SK-N-SH (cell line): ENCODE results near the gene SPOCK1. TPM values are rescaled to one million over a fixed set of nuclear protein-coding genes. Genes with fewer than 3 reads are reported as not detected.

Source experiments
- CTCF ChIA-PET: fragments of 300-600, 350-600 bp; formaldehyde crosslinking; extraction: SDS; loops from one replicate; lab custom pipeline; 2021; lab: Yijun Ruan, JAX
- POLR2A ChIA-PET: fragments of 350-600 bp; sonication (Branson Sonifier 250); formaldehyde crosslinking; extraction: SDS; loops from one replicate; lab custom pipeline; 2020; ENCODE audit warnings: antibody characterized with exemption, inconsistent platforms; lab: Yijun Ruan, JAX
- DNase-seq: peaks from one replicate; pipeline ENCODE4 v3.0.0; 2012
- H2AFZ ChIP-seq: fragments of 200-600 bp; sonication (generic); 2 replicates; pipeline ENCODE4 v1.8.1; 2016; ENCODE audit warnings: antibody characterized with exemption, mild to moderate bottlenecking, low read depth
- H3F3A ChIP-seq: fragments of 200-600 bp; sonication (generic); replicated peaks from 2 replicates; pipeline ENCODE3; 2016; ENCODE audit warnings: antibody characterized with exemption, mild to moderate bottlenecking; ENCODE audit not compliant: insufficient read depth
- H3K27ac ChIP-seq, 2 experiments: fragments of 200-500 bp in 1 of 2; fragments of 200-600 bp in 1 of 2; sonication (Bioruptor generic) in 1 of 2; sonication (generic), shearing (Covaris generic) in 1 of 2; 2 replicates each; pipeline versions ENCODE4 v1.5.1 to v1.6.1; 2014 to 2016; ENCODE audit warnings: low read depth in 2 of 2, inconsistent platforms in 1 of 2, low read length in 1 of 2, mild to moderate bottlenecking in 1 of 2, mixed read lengths in 1 of 2
- H3K27me3 ChIP-seq: fragments of 200-600 bp; sonication (generic), shearing (Covaris generic); 2 replicates; pipeline ENCODE4 v1.6.1; 2016; ENCODE audit warnings: mixed run types; ENCODE audit not compliant: insufficient read depth
- H3K36me3 ChIP-seq, 2 experiments: fragments of 200-500 bp in 1 of 2; fragments of 200-600 bp in 1 of 2; sonication (Bioruptor generic) in 1 of 2; sonication (generic) in 1 of 2; replicated peaks in 1 of 2; 2 replicates each; pipeline versions ENCODE3 to v1.5.1; 2014 to 2016; ENCODE audit warnings: low read length in 1 of 2, mild to moderate bottlenecking in 1 of 2; ENCODE audit not compliant: insufficient read depth in 2 of 2, control insufficient read depth in 1 of 2
- H3K4me1 ChIP-seq, 2 experiments: fragments of 200-500 bp in 1 of 2; fragments of 200-600 bp in 1 of 2; sonication (Bioruptor generic) in 1 of 2; sonication (generic), shearing (Covaris generic) in 1 of 2; 2 replicates each; pipeline versions ENCODE4 v1.5.1 to v1.6.1; 2014 to 2016; ENCODE audit warnings: low read depth in 1 of 2, low read length in 1 of 2, mixed run types in 1 of 2; ENCODE audit not compliant: insufficient read depth in 2 of 2, control insufficient read depth in 1 of 2
- H3K4me2 ChIP-seq: fragments of 200-600 bp; sonication (generic), shearing (Covaris generic); 2 replicates; pipeline ENCODE4 v1.6.1; 2017; ENCODE audit warnings: mixed run types
- H3K4me3 ChIP-seq, 2 experiments: fragments of 200-500 bp in 1 of 2; fragments of 200-600 bp in 1 of 2; sonication (Bioruptor generic) in 1 of 2; sonication (generic), shearing (Covaris generic) in 1 of 2; 2 replicates each; pipeline versions ENCODE4 v1.5.1 to v1.8.1; 2014 to 2016; ENCODE audit warnings: low read depth in 2 of 2, inconsistent platforms in 1 of 2, low read length in 1 of 2, mild to moderate bottlenecking in 1 of 2, mixed read lengths in 1 of 2, moderate library complexity in 1 of 2
- H3K79me2 ChIP-seq: fragments of 200-600 bp; sonication (generic); 2 replicates; pipeline ENCODE4 v1.8.1; 2017; ENCODE audit warnings: mild to moderate bottlenecking; ENCODE audit not compliant: insufficient read depth
- H3K9ac ChIP-seq: fragments of 200-600 bp; sonication (generic); 2 replicates; pipeline ENCODE4 v1.6.1; 2017; ENCODE audit warnings: mixed run types
- H3K9me2 ChIP-seq: fragments of 200-600 bp; sonication (generic); 2 replicates; pipeline ENCODE4 v1.6.1; 2017; ENCODE audit warnings: mixed run types
- H3K9me3 ChIP-seq: fragments of 200-600 bp; sonication (generic); 2 replicates; pipeline ENCODE4 v1.6.1; 2017; ENCODE audit warnings: mixed run types, mild to moderate bottlenecking, moderate library complexity
- H4K20me1 ChIP-seq: fragments of 200-600 bp; sonication (generic); 2 replicates; pipeline ENCODE4 v1.6.1; 2017; ENCODE audit warnings: mild to moderate bottlenecking, mixed run types; ENCODE audit not compliant: insufficient read depth
- CHD2 ChIP-seq: fragments of 150-350 bp; IDR thresholded peaks from 2 replicates; pipeline ENCODE4 v1.6.1; 2018; ENCODE audit warnings: low read length; ENCODE audit not compliant: partially characterized antibody
- ELF1 ChIP-seq: IDR thresholded peaks from 2 replicates; pipeline ENCODE4 v1.4.0; 2012
- EZH2phosphoT487 ChIP-seq: fragments of 200-600 bp; sonication (generic); IDR thresholded peaks from 2 replicates; pipeline ENCODE4 v1.6.1; 2017; ENCODE audit warnings: low read depth, mixed run types, mild to moderate bottlenecking, antibody characterized with exemption, moderate library complexity, borderline replicate concordance
- FOXM1 ChIP-seq: IDR thresholded peaks from 2 replicates; pipeline ENCODE4 v1.4.0; 2012; ENCODE audit warnings: low read depth, mild to moderate bottlenecking
- GABPA ChIP-seq: IDR thresholded peaks from 2 replicates; pipeline ENCODE4 v1.4.0; 2012; ENCODE audit warnings: low read depth, mild to moderate bottlenecking
- GATA2 ChIP-seq: sonication (generic); formaldehyde crosslinking; IDR thresholded peaks from 2 replicates; pipeline ENCODE4 v1.5.0; 2020; ENCODE audit warnings: mild to moderate bottlenecking, missing genetic modification reagents
- JUND ChIP-seq: IDR thresholded peaks from 2 replicates; pipeline ENCODE4 v1.4.0; 2012
- MEF2A ChIP-seq: IDR thresholded peaks from 2 replicates; pipeline ENCODE4 v1.4.0; 2012; ENCODE audit warnings: low read depth, borderline replicate concordance
- MXI1 ChIP-seq: IDR thresholded peaks from 2 replicates; pipeline ENCODE4 v1.6.1; 2012; ENCODE audit warnings: mild to moderate bottlenecking, low read depth, low read length, improper control_type of control experiment
- RAD21 ChIP-seq: IDR thresholded peaks from 2 replicates; pipeline ENCODE4 v1.6.1; 2012; ENCODE audit warnings: mild to moderate bottlenecking, low read length
- RCOR1 ChIP-seq: fragments of 150-350 bp; IDR thresholded peaks from 2 replicates; pipeline ENCODE4 v1.6.1; 2017; ENCODE audit warnings: antibody characterized with exemption, low read length
- RFX5 ChIP-seq: IDR thresholded peaks from 2 replicates; pipeline ENCODE4 v1.6.1; 2012; ENCODE audit warnings: mild to moderate bottlenecking, improper control_type of control experiment, low read length
- RXRA ChIP-seq: IDR thresholded peaks from 2 replicates; pipeline ENCODE4 v1.4.0; 2012; ENCODE audit warnings: low read depth, mild to moderate bottlenecking, borderline replicate concordance
- SMC3 ChIP-seq: IDR thresholded peaks from 2 replicates; pipeline ENCODE4 v1.6.1; 2012; ENCODE audit warnings: low read depth, low read length, improper control_type of control experiment
- TAF1 ChIP-seq: IDR thresholded peaks from 2 replicates; pipeline ENCODE4 v1.6.1; 2012; ENCODE audit warnings: low read depth, mild to moderate bottlenecking, low read length, moderate library complexity, borderline replicate concordance
- TCF12 ChIP-seq: IDR thresholded peaks from 2 replicates; pipeline ENCODE4 v1.4.0; 2012
- TEAD4 ChIP-seq: IDR thresholded peaks from 2 replicates; pipeline ENCODE4 v1.4.0; 2012; ENCODE audit warnings: mild to moderate bottlenecking, borderline replicate concordance; ENCODE audit not compliant: insufficient read depth
- WGBS: methylation state at CpG from one replicate; pipeline ENCODE4 v1.1.6; 2017; ENCODE audit warnings: low lambda C conversion rate; 5-methylcytosine and 5-hydroxymethylcytosine counted together
- polyA plus RNA-seq, 3 experiments: library from polyadenylated mRNA; depleted of rRNA; stranded (reverse); fragments of >200 nt; gene quantifications; 2 replicates each; pipeline ENCODE4 v1.2.3, GENCODE V29; 2012
- TF ChIP-seq, protein P1 (sequence below): fragments of 150-350 bp; IDR thresholded peaks from 2 replicates; pipeline ENCODE4 v1.6.1; 2017; ENCODE audit warnings: antibody characterized with exemption, low read length, low read depth, borderline replicate concordance
- TF ChIP-seq, protein P2 (sequence below): IDR thresholded peaks from 2 replicates; pipeline ENCODE4 v1.4.0; 2012; ENCODE audit warnings: low read depth, borderline replicate concordance
- TF ChIP-seq, protein P3 (sequence below): IDR thresholded peaks from 2 replicates; pipeline ENCODE4 v1.4.0; 2012; ENCODE audit warnings: low read depth, borderline replicate concordance
- TF ChIP-seq, protein P4 (sequence below): IDR thresholded peaks from 2 replicates; pipeline ENCODE4 v1.6.1; 2012; ENCODE audit warnings: mild to moderate bottlenecking, low read depth, low read length, moderate library complexity

Gene SPOCK1
- polyA plus RNA-seq, 1 of the 3 experiments (the other 2 are of a cell fraction), result 11.3 TPM

DNA sequence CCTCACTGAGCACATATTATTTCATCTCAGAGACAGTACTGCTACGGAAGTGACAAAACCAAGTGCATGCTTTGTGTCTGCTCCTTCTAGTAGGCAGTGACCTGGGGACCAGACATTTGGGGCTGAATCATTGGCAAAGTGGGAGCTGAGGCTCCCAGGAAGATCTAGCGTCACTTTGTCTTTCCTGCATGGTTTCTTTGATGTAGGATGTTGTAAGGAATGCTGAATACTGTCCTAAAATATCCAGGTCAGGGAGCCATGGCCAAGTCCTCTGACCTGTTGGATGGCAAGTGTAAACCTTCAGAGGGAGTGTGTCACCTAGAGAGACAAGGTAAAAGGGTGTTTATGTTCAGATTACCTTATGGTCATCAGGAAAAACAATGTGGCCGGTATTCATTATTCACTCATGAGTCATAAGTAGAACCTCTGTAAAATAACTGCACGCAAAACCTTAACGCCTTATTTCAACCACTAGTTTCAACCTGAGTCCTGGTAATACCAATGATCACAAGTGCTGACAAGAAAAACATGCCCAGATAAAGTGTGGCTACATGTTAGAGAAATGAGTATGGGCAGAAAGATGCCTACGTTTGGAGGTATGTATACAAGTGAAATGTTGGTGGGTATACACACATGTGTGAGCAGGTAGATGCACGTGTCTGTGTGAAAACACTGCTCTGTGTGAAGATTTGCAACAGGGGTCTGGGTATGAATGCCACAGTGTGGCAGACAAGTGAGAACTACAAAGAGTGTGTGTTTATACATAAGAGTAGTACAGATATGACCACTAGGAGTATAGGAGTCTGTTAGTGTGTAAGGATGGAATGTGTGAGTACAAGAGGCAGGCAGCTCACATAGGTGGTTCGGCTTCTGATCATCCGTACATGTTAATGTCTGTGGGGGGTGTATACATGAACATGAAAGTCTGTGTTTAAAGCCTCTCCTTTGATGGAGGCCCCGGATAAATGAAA is 263.9 kb downstream of the SPOCK1 start:
- Histone ChIP-seq H3K27ac (no peak overlapping the region), H4K20me1 (no peaks in the 10 kb centered on the region; the same call in 1 of the 2 replicates), H3K9me2 (no peaks in the 10 kb centered on the region), H2AFZ (no peak overlapping the region), H3K9ac (no peak overlapping the region), H3K27me3 (no peaks in the 10 kb centered on the region), H3K4me1 (peaks cover 0 to 16% of the 10 kb centered on the region in 2 experiments; a peak in 1 of 4 replicates), H3K79me2 (no peaks in the 10 kb centered on the region), H3F3A (no peaks in the 10 kb centered on the region), H3K4me3 (no peak overlapping the region), H3K36me3 (no peaks in the 10 kb centered on the region), H3K9me3 (no peaks in the 10 kb centered on the region), H3K4me2 (no peak overlapping the region)
- TF ChIP-seq, protein P1, sequence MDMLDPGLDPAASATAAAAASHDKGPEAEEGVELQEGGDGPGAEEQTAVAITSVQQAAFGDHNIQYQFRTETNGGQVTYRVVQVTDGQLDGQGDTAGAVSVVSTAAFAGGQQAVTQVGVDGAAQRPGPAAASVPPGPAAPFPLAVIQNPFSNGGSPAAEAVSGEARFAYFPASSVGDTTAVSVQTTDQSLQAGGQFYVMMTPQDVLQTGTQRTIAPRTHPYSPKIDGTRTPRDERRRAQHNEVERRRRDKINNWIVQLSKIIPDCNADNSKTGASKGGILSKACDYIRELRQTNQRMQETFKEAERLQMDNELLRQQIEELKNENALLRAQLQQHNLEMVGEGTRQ, result no peak
- TF ChIP-seq SMC3, result no peak
- TF ChIP-seq CHD2, result no peak
- TF ChIP-seq TEAD4, result no peak
- no peak for TF ChIP-seq RCOR1
- TF ChIP-seq, protein P2, sequence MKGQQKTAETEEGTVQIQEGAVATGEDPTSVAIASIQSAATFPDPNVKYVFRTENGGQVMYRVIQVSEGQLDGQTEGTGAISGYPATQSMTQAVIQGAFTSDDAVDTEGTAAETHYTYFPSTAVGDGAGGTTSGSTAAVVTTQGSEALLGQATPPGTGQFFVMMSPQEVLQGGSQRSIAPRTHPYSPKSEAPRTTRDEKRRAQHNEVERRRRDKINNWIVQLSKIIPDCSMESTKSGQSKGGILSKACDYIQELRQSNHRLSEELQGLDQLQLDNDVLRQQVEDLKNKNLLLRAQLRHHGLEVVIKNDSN, result no peak
- TF ChIP-seq FOXM1, result no peak
- TF ChIP-seq MXI1, result no peak
- 69% methylated on average over 10 of the region's 10 CpGs for WGBS
- DNase-seq, result no peak
- POLR2A ChIA-PET, result no interaction called here
- CTCF ChIA-PET, result interaction anchor here (0.7 kb wide), 1 partner anchor 15 kb away, joined by 4 read pairs; no protein-coding TSS in a partner anchor

DNA sequence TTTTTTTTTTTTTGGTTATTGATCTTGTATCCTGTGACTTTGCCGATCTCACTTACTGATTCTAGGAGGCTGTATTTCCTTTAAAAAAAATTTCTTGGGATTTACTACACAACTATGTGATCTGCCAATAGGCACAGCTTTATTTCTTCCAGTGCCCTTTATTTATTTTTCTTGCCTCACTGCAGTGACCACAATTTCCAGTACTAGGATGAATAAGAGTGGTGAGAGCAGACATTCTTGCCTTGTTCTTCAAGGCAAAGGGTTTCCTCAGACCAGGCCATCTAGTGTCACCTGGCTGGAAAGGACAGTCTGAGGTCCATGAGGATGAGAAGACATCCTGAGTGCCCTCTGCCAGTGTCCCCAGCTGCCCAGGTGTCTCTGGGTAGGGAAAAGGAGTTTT is 265.4 kb downstream of the SPOCK1 start:
- Histone ChIP-seq H4K20me1 (no peaks in the 10 kb centered on the region; the same call in 1 of the 2 replicates), H3K9ac (no peak overlapping the region), H3K79me2 (no peaks in the 10 kb centered on the region)
- TF ChIP-seq, protein P3, sequence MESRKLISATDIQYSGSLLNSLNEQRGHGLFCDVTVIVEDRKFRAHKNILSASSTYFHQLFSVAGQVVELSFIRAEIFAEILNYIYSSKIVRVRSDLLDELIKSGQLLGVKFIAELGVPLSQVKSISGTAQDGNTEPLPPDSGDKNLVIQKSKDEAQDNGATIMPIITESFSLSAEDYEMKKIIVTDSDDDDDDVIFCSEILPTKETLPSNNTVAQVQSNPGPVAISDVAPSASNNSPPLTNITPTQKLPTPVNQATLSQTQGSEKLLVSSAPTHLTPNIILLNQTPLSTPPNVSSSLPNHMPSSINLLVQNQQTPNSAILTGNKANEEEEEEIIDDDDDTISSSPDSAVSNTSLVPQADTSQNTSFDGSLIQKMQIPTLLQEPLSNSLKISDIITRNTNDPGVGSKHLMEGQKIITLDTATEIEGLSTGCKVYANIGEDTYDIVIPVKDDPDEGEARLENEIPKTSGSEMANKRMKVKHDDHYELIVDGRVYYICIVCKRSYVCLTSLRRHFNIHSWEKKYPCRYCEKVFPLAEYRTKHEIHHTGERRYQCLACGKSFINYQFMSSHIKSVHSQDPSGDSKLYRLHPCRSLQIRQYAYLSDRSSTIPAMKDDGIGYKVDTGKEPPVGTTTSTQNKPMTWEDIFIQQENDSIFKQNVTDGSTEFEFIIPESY, result no peak
- TF ChIP-seq SMC3 (no peak), GABPA (no peak), MEF2A (no peak), EZH2phosphoT487 (no peak), RXRA (no peak), GATA2 (CRISPR knock-in tag) (no peak), TAF1 (no peak), ELF1 (no peak), JUND (no peak), TCF12 (no peak), RFX5 (no peak), RAD21 (no peak)
- TF ChIP-seq, protein P4, sequence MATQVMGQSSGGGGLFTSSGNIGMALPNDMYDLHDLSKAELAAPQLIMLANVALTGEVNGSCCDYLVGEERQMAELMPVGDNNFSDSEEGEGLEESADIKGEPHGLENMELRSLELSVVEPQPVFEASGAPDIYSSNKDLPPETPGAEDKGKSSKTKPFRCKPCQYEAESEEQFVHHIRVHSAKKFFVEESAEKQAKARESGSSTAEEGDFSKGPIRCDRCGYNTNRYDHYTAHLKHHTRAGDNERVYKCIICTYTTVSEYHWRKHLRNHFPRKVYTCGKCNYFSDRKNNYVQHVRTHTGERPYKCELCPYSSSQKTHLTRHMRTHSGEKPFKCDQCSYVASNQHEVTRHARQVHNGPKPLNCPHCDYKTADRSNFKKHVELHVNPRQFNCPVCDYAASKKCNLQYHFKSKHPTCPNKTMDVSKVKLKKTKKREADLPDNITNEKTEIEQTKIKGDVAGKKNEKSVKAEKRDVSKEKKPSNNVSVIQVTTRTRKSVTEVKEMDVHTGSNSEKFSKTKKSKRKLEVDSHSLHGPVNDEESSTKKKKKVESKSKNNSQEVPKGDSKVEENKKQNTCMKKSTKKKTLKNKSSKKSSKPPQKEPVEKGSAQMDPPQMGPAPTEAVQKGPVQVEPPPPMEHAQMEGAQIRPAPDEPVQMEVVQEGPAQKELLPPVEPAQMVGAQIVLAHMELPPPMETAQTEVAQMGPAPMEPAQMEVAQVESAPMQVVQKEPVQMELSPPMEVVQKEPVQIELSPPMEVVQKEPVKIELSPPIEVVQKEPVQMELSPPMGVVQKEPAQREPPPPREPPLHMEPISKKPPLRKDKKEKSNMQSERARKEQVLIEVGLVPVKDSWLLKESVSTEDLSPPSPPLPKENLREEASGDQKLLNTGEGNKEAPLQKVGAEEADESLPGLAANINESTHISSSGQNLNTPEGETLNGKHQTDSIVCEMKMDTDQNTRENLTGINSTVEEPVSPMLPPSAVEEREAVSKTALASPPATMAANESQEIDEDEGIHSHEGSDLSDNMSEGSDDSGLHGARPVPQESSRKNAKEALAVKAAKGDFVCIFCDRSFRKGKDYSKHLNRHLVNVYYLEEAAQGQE, result no peak
- TF ChIP-seq, all 33 proteins: peak for 0
- Histone ChIP-seq H3K9me2 (no peaks in the 10 kb centered on the region), H2AFZ (no peak overlapping the region), H3K4me1 (peaks cover 0 to 16% of the 10 kb centered on the region in 2 experiments; a peak in 1 of 4 replicates), H3K27ac (no peak overlapping the region), H3F3A (no peaks in the 10 kb centered on the region), H3K4me2 (no peak overlapping the region), H3K27me3 (no peaks in the 10 kb centered on the region), H3K4me3 (no peak overlapping the region), H3K9me3 (no peaks in the 10 kb centered on the region), H3K36me3 (no peaks in the 10 kb centered on the region)
- CTCF ChIA-PET, result no interaction called here
- POLR2A ChIA-PET, result no interaction called here
- WGBS, result 76% methylated on average over 1 of the region's 1 CpG
- no peak for DNase-seq
